Measurements from ENCODE around the gene FBXL13. TPM values are rescaled to one million over a fixed set of nuclear protein-coding genes. Genes with fewer than 3 reads are reported as not detected.
A peak's percentile ranks its signal among the peaks of the same experiment; 100 is the strongest.

Gene FBXL13
- total and polyA plus RNA-seq, 10 of the 15 experiments (the other 5 are each of a cell fraction or from before 2014, with no cell fraction given): 0.08 to 0.95 (median 0.28) TPM; not detected in 2

DNA sequence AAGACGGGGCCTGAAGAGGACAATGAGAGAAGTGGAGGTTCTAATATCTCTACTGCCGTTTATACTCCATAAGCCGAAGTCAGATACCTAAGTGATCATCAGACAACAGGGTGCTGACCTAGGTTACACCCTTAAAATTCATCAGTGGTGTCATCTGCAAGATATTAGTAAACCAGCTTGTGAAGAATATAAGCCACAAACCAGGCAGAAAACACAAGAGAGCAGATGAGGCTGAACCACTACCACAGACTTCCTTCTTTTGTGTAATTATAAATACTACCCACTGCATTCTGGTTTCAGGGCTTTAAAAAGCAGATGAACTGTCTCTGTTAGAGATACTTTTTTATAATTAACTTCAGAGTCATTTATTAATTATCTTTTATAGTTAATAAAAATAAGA lies 230.7 kb downstream of the FBXL13 start (continued):
- TF ChIP-seq FOS (IDR thresholded peaks at IDR 0.05; ENCODE audit: borderline replicate concordance, extremely low read depth, insufficient read length) (no peak), RBBP5 (conservative IDR thresholded peaks at IDR 0.05) (no peak), ZNF384 (IDR thresholded peaks at IDR 0.05; ENCODE audit: borderline replicate concordance, low read depth, low read length) (no peak), ESRRA (IDR thresholded peaks at IDR 0.05; ENCODE audit: low read length) (no peak), NBN (IDR thresholded peaks at IDR 0.05) (no peak), JUNB (IDR thresholded peaks at IDR 0.05) (peak; percentile 79), ETV6 (conservative IDR thresholded peaks at IDR 0.05 in 1 of 2, IDR thresholded peaks at IDR 0.05 in 1 of 2; ENCODE audit: borderline replicate concordance in 1 of 2, low read depth in 1 of 2) (0 out of 4 replicates have a peak, but pooled peaks of 1 of the 2 experiments have one; percentile 21), ZNF217 (IDR thresholded peaks at IDR 0.05) (peak; percentile 71; the same call in 1 of the 2 replicates), BMI1 (IDR thresholded peaks at IDR 0.05; ENCODE audit: borderline replicate concordance) (no peak), RUNX3 (IDR thresholded peaks at IDR 0.05; ENCODE audit: low read length) (peak; percentile 98), MTA3 (IDR thresholded peaks at IDR 0.05; ENCODE audit: borderline replicate concordance, low read length) (no peak), RELA (IDR thresholded peaks at IDR 0.05; ENCODE audit: borderline replicate concordance, partially characterized antibody) (no peak), TBL1XR1 (IDR thresholded peaks at IDR 0.05; ENCODE audit: low read depth, low read length) (peak; percentile 49; the same call in 1 of the 2 replicates), CREM (IDR thresholded peaks at IDR 0.05; ENCODE audit: low read depth) (peak; percentile 58; the same call in 1 of the 2 replicates), YBX1 (IDR thresholded peaks at IDR 0.05) (no peak), POLR2A (IDR thresholded peaks at IDR 0.05; ENCODE audit: low read depth, low read length) (no peak)
- TF ChIP-seq, protein P1, sequence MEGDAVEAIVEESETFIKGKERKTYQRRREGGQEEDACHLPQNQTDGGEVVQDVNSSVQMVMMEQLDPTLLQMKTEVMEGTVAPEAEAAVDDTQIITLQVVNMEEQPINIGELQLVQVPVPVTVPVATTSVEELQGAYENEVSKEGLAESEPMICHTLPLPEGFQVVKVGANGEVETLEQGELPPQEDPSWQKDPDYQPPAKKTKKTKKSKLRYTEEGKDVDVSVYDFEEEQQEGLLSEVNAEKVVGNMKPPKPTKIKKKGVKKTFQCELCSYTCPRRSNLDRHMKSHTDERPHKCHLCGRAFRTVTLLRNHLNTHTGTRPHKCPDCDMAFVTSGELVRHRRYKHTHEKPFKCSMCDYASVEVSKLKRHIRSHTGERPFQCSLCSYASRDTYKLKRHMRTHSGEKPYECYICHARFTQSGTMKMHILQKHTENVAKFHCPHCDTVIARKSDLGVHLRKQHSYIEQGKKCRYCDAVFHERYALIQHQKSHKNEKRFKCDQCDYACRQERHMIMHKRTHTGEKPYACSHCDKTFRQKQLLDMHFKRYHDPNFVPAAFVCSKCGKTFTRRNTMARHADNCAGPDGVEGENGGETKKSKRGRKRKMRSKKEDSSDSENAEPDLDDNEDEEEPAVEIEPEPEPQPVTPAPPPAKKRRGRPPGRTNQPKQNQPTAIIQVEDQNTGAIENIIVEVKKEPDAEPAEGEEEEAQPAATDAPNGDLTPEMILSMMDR (IDR thresholded peaks at IDR 0.05 in 2 of 3, conservative IDR thresholded peaks at IDR 0.05 in 1 of 3; ENCODE audit: control insufficient read depth in 2 of 3, extremely low read depth in 1 of 3, insufficient read depth in 1 of 3, low read depth in 3 of 3, low read length in 3 of 3): no peak
- TF ChIP-seq, protein P2, sequence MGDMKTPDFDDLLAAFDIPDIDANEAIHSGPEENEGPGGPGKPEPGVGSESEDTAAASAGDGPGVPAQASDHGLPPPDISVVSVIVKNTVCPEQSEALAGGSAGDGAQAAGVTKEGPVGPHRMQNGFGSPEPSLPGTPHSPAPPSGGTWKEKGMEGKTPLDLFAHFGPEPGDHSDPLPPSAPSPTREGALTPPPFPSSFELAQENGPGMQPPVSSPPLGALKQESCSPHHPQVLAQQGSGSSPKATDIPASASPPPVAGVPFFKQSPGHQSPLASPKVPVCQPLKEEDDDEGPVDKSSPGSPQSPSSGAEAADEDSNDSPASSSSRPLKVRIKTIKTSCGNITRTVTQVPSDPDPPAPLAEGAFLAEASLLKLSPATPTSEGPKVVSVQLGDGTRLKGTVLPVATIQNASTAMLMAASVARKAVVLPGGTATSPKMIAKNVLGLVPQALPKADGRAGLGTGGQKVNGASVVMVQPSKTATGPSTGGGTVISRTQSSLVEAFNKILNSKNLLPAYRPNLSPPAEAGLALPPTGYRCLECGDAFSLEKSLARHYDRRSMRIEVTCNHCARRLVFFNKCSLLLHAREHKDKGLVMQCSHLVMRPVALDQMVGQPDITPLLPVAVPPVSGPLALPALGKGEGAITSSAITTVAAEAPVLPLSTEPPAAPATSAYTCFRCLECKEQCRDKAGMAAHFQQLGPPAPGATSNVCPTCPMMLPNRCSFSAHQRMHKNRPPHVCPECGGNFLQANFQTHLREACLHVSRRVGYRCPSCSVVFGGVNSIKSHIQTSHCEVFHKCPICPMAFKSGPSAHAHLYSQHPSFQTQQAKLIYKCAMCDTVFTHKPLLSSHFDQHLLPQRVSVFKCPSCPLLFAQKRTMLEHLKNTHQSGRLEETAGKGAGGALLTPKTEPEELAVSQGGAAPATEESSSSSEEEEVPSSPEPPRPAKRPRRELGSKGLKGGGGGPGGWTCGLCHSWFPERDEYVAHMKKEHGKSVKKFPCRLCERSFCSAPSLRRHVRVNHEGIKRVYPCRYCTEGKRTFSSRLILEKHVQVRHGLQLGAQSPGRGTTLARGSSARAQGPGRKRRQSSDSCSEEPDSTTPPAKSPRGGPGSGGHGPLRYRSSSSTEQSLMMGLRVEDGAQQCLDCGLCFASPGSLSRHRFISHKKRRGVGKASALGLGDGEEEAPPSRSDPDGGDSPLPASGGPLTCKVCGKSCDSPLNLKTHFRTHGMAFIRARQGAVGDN (IDR thresholded peaks at IDR 0.05): no peak
- TF ChIP-seq, protein P3, sequence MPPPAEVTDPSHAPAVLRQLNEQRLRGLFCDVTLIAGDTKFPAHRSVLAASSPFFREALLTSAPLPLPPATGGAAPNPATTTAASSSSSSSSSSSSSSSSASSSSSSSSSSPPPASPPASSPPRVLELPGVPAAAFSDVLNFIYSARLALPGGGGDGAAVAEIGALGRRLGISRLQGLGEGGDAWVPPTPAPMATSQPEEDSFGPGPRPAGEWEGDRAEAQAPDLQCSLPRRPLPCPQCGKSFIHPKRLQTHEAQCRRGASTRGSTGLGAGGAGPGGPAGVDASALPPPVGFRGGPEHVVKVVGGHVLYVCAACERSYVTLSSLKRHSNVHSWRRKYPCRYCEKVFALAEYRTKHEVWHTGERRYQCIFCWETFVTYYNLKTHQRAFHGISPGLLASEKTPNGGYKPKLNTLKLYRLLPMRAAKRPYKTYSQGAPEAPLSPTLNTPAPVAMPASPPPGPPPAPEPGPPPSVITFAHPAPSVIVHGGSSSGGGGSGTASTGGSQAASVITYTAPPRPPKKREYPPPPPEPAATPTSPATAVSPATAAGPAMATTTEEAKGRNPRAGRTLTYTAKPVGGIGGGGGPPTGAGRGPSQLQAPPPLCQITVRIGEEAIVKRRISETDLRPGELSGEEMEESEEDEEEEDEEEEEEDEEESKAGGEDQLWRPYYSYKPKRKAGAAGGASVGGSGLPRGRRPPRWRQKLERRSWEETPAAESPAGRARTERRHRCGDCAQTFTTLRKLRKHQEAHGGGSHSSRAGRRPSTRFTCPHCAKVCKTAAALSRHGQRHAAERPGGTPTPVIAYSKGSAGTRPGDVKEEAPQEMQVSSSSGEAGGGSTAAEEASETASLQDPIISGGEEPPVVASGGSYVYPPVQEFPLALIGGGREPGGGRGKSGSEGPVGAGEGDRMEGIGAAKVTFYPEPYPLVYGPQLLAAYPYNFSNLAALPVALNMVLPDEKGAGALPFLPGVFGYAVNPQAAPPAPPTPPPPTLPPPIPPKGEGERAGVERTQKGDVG (CRISPR knock-in tag; IDR thresholded peaks at IDR 0.05): no peak
- TF ChIP-seq, protein P4, sequence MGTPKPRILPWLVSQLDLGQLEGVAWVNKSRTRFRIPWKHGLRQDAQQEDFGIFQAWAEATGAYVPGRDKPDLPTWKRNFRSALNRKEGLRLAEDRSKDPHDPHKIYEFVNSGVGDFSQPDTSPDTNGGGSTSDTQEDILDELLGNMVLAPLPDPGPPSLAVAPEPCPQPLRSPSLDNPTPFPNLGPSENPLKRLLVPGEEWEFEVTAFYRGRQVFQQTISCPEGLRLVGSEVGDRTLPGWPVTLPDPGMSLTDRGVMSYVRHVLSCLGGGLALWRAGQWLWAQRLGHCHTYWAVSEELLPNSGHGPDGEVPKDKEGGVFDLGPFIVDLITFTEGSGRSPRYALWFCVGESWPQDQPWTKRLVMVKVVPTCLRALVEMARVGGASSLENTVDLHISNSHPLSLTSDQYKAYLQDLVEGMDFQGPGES (IDR thresholded peaks at IDR 0.05): no peak

Data from GM12878 (cell line).